Measurements from ENCODE around the gene ABI3.

ABI3 gene

DNA sequence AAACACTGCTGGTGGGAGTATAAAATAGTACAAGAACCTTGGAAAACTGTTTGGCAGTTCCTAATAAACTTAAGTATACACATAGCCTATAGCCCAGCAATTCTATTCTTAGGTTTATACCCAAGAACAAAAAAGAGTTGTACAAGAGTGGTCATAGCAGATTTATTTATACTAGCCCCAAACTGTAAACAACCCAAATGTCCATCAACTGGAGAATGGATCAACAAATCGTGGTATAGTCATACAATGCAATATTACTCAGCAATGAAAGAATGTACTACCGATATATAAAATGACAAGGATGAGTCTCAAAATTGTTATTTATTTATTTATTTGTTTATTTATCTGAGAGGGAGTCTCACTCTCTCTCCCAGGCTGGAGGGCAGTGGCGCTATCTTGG, 23.2 kb upstream of the ABI3 start:
- Histone ChIP-seq H3K9ac (ENCODE audit: low read length) (no peak overlapping the region), H3K4me3 (ENCODE audit: low read length) (no peak overlapping the region), H3K27ac (ENCODE audit: low read depth, low read length) (no peak overlapping the region), H3K4me1 (ENCODE audit: control insufficient read depth, insufficient read depth, low read length) (no peaks in the 10 kb centered on the region), H3K27me3 (ENCODE audit: control insufficient read depth, insufficient read depth, low read length) (no peaks in the 10 kb centered on the region), H3K36me3 (ENCODE audit: control insufficient read depth, insufficient read depth, low read length) (no peaks in the 10 kb centered on the region)

DNA sequence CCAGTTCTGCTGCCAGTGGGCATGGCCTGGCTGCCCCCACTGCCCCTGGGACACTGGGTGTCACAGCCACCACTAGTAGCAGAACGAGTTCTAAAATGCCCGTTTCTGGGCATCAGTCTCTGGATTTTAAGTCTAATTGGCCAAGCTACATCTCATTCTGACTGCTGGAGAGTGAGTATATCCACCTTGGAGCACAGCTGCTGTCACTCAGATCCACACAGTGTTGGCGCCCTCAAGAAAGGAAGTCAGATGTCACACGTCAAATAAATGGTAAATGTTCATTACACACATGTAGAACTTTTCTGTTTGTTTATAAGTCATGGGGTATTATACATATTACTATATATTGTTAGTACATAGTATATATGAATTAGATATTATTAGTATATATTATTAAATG, 19.6 kb upstream of the ABI3 start:
- no peak overlapping the region for H3K4me3 ChIP-seq (ENCODE audit: low read length)
- no peak overlapping the region for H3K9ac ChIP-seq (ENCODE audit: low read length)
- H3K27ac ChIP-seq (ENCODE audit: low read depth, low read length): no peak overlapping the region
- H3K36me3 ChIP-seq (ENCODE audit: control insufficient read depth, insufficient read depth, low read length): no peaks in the 10 kb centered on the region
- no peaks in the 10 kb centered on the region for H3K27me3 ChIP-seq (ENCODE audit: control insufficient read depth, insufficient read depth, low read length)
- no peaks in the 10 kb centered on the region for H3K4me1 ChIP-seq (ENCODE audit: control insufficient read depth, insufficient read depth, low read length)

DNA sequence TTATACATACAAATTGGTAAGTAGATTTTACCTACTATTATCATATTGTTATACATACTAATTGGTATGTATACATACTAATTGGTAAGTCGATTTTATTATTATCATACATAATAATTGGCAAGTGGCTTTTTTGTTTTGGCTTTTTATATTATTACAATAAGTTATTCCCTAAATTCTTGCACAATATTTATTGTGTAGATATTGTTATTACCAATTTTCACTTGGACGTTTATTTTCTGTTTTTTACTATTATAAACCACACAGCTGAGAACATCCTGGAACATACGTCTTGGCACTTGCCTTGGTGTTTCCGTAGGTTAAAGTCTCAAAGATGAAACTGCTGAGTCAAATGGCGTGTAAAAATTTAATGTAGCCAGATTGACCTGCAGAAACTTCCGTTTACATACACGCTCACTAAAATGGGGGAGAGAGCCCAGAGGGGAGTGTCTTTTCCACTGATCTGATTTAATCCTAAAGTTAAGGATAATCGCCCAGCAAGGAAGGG, 19.0 kb upstream of the ABI3 start:
- H3K4me1 ChIP-seq (ENCODE audit: control insufficient read depth, insufficient read depth, low read length): no peaks in the 10 kb centered on the region
- no peaks in the 10 kb centered on the region for H3K27me3 ChIP-seq (ENCODE audit: control insufficient read depth, insufficient read depth, low read length)
- H3K9ac ChIP-seq (ENCODE audit: low read length): peak overlapping the region; percentile 56
- H3K36me3 ChIP-seq (ENCODE audit: control insufficient read depth, insufficient read depth, low read length): no peaks in the 10 kb centered on the region
- peak overlapping the region; percentile 83 for H3K4me3 ChIP-seq (ENCODE audit: low read length)
- H3K27ac ChIP-seq (ENCODE audit: low read depth, low read length): peak overlapping the region; percentile 98

DNA sequence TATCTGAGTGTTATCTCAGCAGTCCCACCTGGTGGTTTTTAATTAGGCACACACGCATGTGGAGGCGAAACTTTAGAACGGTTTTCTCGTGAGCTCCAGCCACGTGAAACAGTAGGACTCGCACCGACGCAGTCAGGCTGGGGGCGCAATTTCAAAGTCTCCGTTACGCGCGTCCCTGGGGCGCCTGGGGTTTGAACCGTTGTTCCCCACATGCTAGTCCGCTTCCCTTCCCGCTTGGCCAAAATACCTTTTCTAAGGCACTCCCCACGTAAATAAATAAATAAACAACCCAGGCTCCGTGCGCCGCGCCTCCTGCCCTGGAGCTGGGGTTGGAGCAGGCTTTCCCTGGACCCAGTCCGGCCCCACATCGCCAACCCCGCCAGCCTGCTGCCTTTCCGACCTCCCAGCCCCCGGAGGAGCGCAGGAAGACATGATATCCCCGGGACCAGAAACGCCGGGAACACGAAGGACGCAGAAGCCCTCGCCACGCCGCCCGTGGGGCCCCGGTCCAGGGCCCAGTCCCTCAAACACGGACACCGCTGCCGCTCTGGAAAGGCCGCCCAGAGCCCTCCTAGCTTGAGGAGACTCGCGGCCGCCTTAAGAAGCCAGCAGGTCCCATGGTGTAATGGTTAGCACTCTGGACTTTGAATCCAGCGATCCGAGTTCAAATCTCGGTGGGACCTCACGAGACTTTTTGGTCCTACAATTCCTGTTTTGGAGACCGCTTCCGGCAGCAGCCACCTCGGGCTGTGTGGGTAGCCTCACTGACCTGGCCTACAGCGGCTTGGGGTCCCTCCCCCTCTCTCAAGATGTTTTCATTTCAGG, 18.4 kb upstream of the ABI3 start:
- Histone ChIP-seq H3K9ac (ENCODE audit: low read length) (peak overlapping the region; percentile 69), H3K36me3 (ENCODE audit: control insufficient read depth, insufficient read depth, low read length) (no peaks in the 10 kb centered on the region), H3K4me1 (ENCODE audit: control insufficient read depth, insufficient read depth, low read length) (no peaks in the 10 kb centered on the region), H3K27ac (ENCODE audit: low read depth, low read length) (peak overlapping the region; percentile 98), H3K4me3 (ENCODE audit: low read length) (peak overlapping the region; percentile 83), H3K27me3 (ENCODE audit: control insufficient read depth, insufficient read depth, low read length) (no peaks in the 10 kb centered on the region)

DNA sequence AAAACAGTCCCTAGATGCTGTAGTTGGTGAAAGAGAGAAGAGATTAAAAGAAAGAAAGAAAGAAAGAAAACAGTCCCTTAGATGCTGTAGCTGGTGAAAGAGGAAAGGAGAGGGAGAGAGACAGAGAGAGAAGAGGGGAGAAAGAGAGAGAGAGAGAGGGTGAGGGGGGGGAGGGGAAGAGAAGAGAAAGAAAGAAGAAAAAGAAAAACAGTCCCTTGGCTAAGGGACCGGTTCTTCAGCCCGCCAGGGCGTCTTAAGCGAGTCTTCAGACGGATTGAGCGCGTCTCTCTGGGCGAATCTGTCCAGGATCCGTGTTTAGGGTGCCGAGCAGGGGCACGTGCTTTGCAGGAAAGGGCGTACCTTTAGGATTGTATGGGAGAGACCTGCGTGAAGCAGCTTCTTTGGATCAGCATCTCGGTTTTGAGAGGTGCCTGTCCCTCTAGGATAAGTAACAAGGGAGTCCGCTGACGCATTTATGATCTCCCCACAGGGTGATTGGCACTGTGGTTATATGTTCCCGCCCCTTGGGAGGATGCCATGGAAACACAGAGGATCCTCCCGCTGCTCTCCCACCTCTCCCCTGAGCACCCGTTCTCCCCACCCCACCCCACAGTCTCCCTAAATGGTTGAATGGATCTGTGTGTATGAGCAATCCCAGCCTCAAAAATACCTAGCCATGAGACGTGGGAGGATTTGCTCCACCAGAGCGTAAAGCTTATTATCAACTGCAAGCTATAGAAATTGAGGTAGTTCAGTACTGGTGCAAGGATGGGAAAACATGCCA, 16.8 kb upstream of the ABI3 start:
- no peaks in the 10 kb centered on the region for H3K36me3 ChIP-seq (ENCODE audit: control insufficient read depth, insufficient read depth, low read length)
- H3K9ac ChIP-seq (ENCODE audit: low read length): no peak overlapping the region
- peak overlapping the region; percentile 83 for H3K4me3 ChIP-seq (ENCODE audit: low read length)
- no peaks in the 10 kb centered on the region for H3K27me3 ChIP-seq (ENCODE audit: control insufficient read depth, insufficient read depth, low read length)
- H3K4me1 ChIP-seq (ENCODE audit: control insufficient read depth, insufficient read depth, low read length): no peaks in the 10 kb centered on the region
- H3K27ac ChIP-seq (ENCODE audit: low read depth, low read length): peak overlapping the region; percentile 98

DNA sequence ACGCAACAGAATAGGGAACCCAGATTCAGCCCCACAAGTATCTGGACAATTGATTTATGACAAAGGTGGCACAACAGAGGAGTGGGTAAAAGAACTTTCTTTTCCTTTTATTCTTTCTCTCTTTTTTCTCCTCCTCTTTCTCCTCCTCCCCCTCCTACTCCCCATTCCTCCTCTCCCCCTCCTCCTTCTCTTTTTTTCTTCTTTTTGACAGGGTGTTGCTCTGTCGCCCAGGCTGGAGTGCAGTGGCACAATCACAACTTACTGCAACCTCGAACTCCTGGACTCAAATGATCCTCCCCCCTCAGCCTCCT, 16.3 kb upstream of the ABI3 start:
- Histone ChIP-seq H3K27ac (ENCODE audit: low read depth, low read length) (peak overlapping the region; percentile 50), H3K36me3 (ENCODE audit: control insufficient read depth, insufficient read depth, low read length) (no peaks in the 10 kb centered on the region), H3K4me3 (ENCODE audit: low read length) (no peak overlapping the region), H3K4me1 (ENCODE audit: control insufficient read depth, insufficient read depth, low read length) (no peaks in the 10 kb centered on the region), H3K9ac (ENCODE audit: low read length) (no peak overlapping the region), H3K27me3 (ENCODE audit: control insufficient read depth, insufficient read depth, low read length) (no peaks in the 10 kb centered on the region)

DNA sequence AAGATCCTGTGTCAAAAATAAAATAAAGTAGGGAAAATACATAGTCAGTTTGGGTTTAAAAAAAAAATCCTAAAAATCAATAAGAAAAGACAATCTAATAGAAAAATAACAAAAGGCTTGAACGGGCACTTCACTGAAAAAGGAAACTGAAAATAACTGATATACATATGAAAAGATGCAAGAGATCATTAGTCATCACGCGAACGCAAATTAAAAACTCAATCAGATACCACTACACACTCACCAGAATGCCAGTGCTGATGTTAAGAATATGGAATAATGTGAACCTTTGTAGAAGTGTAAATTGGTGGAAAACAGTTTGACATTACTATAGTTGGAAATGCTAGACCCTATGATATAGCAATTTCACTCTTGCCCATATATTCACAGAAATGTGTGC, 14.8 kb upstream of the ABI3 start:
- no peak overlapping the region for H3K27ac ChIP-seq (ENCODE audit: low read depth, low read length)
- no peak overlapping the region for H3K9ac ChIP-seq (ENCODE audit: low read length)
- no peaks in the 10 kb centered on the region for H3K4me1 ChIP-seq (ENCODE audit: control insufficient read depth, insufficient read depth, low read length)
- H3K27me3 ChIP-seq (ENCODE audit: control insufficient read depth, insufficient read depth, low read length): no peaks in the 10 kb centered on the region
- H3K36me3 ChIP-seq (ENCODE audit: control insufficient read depth, insufficient read depth, low read length): no peaks in the 10 kb centered on the region
- no peak overlapping the region for H3K4me3 ChIP-seq (ENCODE audit: low read length)

DNA sequence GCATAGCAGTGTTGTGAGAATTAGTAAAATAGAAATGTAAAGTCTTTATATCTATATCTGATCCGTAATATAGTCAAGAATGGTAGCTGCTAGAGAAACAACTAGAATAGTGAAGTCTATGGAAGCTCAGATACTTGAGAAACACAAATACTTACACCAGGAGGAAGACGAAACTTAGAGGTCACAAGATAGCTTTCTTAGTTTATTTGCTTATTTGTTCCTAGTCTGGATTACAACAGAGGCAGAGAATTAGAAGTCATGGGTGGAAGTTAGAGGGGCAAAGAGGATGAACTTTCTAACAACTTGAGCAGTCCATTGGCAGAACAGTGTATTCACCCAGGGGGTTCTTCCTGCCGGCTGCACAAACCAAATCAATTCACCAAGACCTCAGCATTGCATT, 14.0 kb upstream of the ABI3 start:
- H3K27ac ChIP-seq (ENCODE audit: low read depth, low read length): no peak overlapping the region
- H3K36me3 ChIP-seq (ENCODE audit: control insufficient read depth, insufficient read depth, low read length): no peaks in the 10 kb centered on the region
- no peak overlapping the region for H3K9ac ChIP-seq (ENCODE audit: low read length)
- no peaks in the 10 kb centered on the region for H3K4me1 ChIP-seq (ENCODE audit: control insufficient read depth, insufficient read depth, low read length)
- H3K27me3 ChIP-seq (ENCODE audit: control insufficient read depth, insufficient read depth, low read length): no peaks in the 10 kb centered on the region
- no peak overlapping the region for H3K4me3 ChIP-seq (ENCODE audit: low read length)

DNA sequence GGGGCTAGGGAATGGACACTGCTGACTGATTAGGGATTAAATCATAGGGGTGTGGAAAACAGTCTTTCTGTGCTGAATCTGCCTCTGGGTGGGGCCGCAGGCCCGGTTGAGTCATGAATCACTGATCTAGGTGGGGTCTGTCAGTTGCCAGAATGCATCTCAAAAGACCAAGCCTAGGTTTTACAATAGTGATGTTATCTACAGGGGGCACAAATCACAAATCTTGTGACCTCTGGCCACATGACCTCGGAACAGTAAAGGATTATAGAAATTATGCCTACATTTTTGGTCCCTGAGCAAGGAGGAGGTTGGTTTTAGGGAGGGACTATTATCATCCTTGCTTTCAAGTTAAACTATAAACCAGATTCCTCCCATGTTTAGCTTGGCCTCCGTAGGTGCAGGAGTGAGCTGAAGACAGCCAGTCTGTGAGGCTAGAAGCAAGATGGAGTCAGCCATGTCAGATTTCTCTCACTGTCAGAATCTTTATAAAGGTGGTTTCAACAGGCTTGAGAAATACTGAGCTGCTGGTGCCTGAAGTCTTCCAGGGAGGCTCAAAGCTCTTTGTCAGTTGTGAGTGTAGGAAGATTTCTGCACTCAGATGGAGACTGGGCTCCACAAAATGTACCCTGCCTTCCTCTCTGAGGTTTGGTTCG, 13.0 kb upstream of the ABI3 start:
- Histone ChIP-seq H3K36me3 (ENCODE audit: control insufficient read depth, insufficient read depth, low read length) (no peaks in the 10 kb centered on the region), H3K9ac (ENCODE audit: low read length) (no peak overlapping the region), H3K27ac (ENCODE audit: low read depth, low read length) (no peak overlapping the region), H3K4me1 (ENCODE audit: control insufficient read depth, insufficient read depth, low read length) (no peaks in the 10 kb centered on the region), H3K4me3 (ENCODE audit: low read length) (no peak overlapping the region), H3K27me3 (ENCODE audit: control insufficient read depth, insufficient read depth, low read length) (no peaks in the 10 kb centered on the region)

DNA sequence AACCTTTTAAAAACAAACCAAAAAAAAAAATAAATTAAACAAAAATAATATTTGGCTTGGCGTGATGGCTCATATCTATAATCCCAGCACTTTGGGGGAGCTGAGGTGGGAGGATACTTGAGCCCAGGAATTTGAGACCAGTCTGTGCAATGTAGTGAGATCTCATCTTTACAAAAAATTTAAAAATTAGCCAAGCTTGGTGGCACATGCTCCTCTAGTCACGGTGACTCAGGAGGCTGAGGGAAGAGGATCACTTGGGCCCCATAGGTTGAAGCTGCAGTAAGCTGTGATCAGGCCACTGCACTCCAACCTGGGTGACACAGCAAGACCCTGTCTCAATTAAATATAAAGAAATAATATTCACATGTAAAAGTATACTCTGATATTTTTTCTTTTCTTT, 12.3 kb upstream of the ABI3 start:
- no peaks in the 10 kb centered on the region for H3K36me3 ChIP-seq (ENCODE audit: control insufficient read depth, insufficient read depth, low read length)
- no peak overlapping the region for H3K9ac ChIP-seq (ENCODE audit: low read length)
- no peak overlapping the region for H3K4me3 ChIP-seq (ENCODE audit: low read length)
- no peak overlapping the region for H3K27ac ChIP-seq (ENCODE audit: low read depth, low read length)
- no peaks in the 10 kb centered on the region for H3K27me3 ChIP-seq (ENCODE audit: control insufficient read depth, insufficient read depth, low read length)
- no peaks in the 10 kb centered on the region for H3K4me1 ChIP-seq (ENCODE audit: control insufficient read depth, insufficient read depth, low read length)

DNA sequence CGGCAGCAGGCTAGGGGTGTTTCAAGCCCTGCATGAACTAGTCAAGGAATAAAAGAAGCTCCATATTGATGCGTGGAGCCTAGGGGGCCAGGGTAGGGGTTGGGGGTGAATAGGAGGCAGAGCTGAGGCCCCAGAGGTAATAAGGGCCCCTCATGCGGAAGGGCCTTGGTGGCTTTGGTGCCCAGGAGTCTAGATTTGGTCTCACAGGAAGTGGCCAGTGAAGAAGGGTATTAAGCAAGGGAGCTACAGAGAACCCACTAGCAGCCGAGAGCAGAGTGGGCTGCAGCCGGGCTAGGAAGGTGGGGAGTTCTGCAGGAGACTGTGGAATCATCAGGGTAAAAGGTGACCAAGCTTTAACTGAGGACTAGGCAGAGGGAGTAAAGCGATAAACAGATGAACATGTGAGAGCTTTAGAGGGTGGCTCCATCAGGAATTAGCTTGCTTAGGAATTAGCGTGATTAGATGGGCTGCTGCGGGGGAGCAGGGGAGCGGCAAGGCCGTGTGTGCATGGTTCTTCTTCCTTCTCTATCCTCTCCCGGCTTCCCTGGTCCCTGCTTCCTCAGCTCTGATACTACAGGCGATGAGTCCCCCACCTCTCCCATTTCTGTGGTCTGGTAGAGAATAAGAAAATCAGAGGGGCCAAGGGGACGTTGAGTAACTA, 10.0 kb upstream of the ABI3 start:
- H3K27ac ChIP-seq (ENCODE audit: low read depth, low read length): no peak overlapping the region
- no peaks in the 10 kb centered on the region for H3K4me1 ChIP-seq (ENCODE audit: control insufficient read depth, insufficient read depth, low read length)

DNA sequence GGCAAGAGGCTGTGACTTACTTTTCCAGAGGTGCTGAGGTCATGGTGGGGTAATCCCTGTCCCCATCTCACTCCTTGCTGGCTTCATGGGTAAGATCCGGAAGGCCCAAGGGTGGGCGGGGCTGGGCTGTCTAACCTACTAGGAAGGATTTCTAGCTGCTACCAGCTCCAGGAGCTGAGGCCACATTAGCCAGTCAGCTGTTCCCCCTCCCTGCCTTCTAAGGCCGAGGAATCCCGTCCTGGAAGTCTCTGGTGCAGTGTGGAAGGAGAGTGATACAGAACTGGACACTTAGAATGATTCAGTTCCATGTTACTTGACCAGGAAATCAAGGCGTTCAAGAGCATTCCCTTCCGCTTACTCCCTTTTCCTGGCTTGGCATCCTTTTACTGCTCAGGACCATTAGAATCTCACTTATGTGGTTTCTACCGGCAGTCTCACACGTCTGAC, 9.0 kb upstream of the ABI3 start:
- no peaks in the 10 kb centered on the region for H3K4me1 ChIP-seq (ENCODE audit: control insufficient read depth, insufficient read depth, low read length)
- H3K4me3 ChIP-seq (ENCODE audit: low read length): no peak overlapping the region
- H3K27ac ChIP-seq (ENCODE audit: low read depth, low read length): no peak overlapping the region
- no peak overlapping the region for H3K9ac ChIP-seq (ENCODE audit: low read length)
- no peaks in the 10 kb centered on the region for H3K36me3 ChIP-seq (ENCODE audit: control insufficient read depth, insufficient read depth, low read length)
- H3K27me3 ChIP-seq (ENCODE audit: control insufficient read depth, insufficient read depth, low read length): no peaks in the 10 kb centered on the region

More for the DNA sequence above, 10.0 kb upstream of the ABI3 start:
- no peak overlapping the region for H3K9ac ChIP-seq (ENCODE audit: low read length)
- no peaks in the 10 kb centered on the region for H3K36me3 ChIP-seq (ENCODE audit: control insufficient read depth, insufficient read depth, low read length)
- no peak overlapping the region for H3K4me3 ChIP-seq (ENCODE audit: low read length)
- no peaks in the 10 kb centered on the region for H3K27me3 ChIP-seq (ENCODE audit: control insufficient read depth, insufficient read depth, low read length)
